GM19395 (cell line): ENCODE results near the gene ASPHD1.
"Not testable (repeated sequence)": the region's sequence is repeated elsewhere in the genome, so short reads cannot be mapped to it uniquely, and the experiment has no call there.

Source experiments
- ATAC-seq: cut with Tn5 transposase; IDR thresholded peaks from one replicate; pipeline ENCODE4 v1.9.1; 2021; ENCODE audit warnings: mild to moderate bottlenecking, moderate library complexity; ENCODE audit not compliant: unreplicated experiment

ASPHD1 gene

GRCh38 chr16:29900102-29900887 lies at the start of gene ASPHD1:
TSS of gene ASPHD1 (plus strand) at chr16:29900488. CDS start at chr16:29900972, 484 bp downstream.
- ATAC-seq, result no peak

- ATAC-seq, result no peak
Measured at GRCh38 chr16:29850998-29851397, 49.3 kb upstream of the ASPHD1 start.

GRCh38 chr16:29852654-29853053 lies 47.6 kb upstream of the ASPHD1 start:
- ATAC-seq, result no peak

GRCh38 chr16:29854520-29855100 lies 45.7 kb upstream of the ASPHD1 start:
- no peak for ATAC-seq

GRCh38 chr16:29857133-29857760 lies 43.0 kb upstream of the ASPHD1 start:
- ATAC-seq, result no peak

- ATAC-seq, result no peak
Measured at GRCh38 chr16:29858149-29858849, 42.0 kb upstream of the ASPHD1 start.

- ATAC-seq, result no peak
Measured at GRCh38 chr16:29858974-29859373, 41.3 kb upstream of the ASPHD1 start.

GRCh38 chr16:29860218-29860617 lies 40.1 kb upstream of the ASPHD1 start:
- no peak for ATAC-seq

GRCh38 chr16:29862383-29862883 lies 37.9 kb upstream of the ASPHD1 start:
- peak; percentile 6 for ATAC-seq

GRCh38 chr16:29862884-29863668 lies 37.2 kb upstream of the ASPHD1 start, which contains the start of gene CDIPT:
TSS of gene CDIPT (minus strand) at chr16:29863226. CDS start at chr16:29862857, 369 bp downstream.
- ATAC-seq, result peak; percentile 95

- ATAC-seq, result no peak
Measured at GRCh38 chr16:29863669-29863984, 36.7 kb upstream of the ASPHD1 start.

- no peak for ATAC-seq
Measured at GRCh38 chr16:29864205-29864604, 36.1 kb upstream of the ASPHD1 start.

GRCh38 chr16:29868396-29869009 lies 31.8 kb upstream of the ASPHD1 start:
- no peak for ATAC-seq

- not testable (repeated sequence) for ATAC-seq
Measured at GRCh38 chr16:29869067-29869466, 31.2 kb upstream of the ASPHD1 start.

- ATAC-seq, result no peak
Measured at GRCh38 chr16:29871822-29872546, 28.3 kb upstream of the ASPHD1 start.

GRCh38 chr16:29873319-29873718 lies 27.0 kb upstream of the ASPHD1 start:
- ATAC-seq, result no peak

- ATAC-seq, result no peak
Measured at GRCh38 chr16:29875206-29875605, 25.1 kb upstream of the ASPHD1 start.

- no peak for ATAC-seq
Measured at GRCh38 chr16:29876217-29876593, 24.1 kb upstream of the ASPHD1 start.

GRCh38 chr16:29876594-29877249 lies 23.6 kb upstream of the ASPHD1 start:
- ATAC-seq, result no peak
